ENCODE results near the gene COL19A1.

The COL19A1 gene

DNA sequence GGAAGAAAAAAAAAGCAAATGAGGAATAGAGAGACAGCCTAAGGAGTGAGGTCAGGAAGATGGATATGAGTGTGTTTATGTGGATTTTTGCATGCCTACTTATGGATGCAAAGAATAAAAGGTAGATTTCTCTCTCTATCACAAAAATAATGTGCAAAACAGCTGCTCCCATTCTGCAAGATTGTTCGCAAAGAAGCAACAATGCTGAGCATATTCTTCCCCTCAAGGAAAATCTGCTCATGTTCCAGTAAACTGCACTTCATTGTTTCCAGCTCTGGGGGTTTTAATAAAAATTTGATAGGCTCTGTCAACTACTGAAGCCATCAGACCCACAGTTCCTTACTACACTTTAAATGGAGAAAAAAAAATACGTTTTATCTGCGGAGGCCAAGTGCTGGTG lies 259.2 kb downstream of the COL19A1 start:
- DNase-seq (ENCODE audit: low spot score), result no peak

DNA sequence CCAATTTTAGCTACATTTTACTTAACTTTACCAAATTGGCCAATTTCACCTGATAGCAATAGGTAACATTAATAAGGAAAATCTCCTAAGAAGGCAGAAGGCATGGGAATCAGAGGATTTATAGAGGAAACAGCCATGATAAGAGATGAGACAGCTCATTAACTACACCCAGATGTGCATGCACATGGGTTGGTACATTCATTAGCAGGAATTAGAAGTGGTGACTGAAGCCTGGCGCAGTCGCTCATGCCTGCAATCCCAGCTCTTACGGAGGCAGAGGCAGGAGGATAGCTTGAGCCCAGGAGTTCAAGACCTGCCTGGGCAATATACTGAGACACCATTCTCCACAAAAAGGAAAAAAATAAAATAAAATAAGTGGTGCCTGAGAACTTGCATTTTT lies 263.0 kb downstream of the COL19A1 start:
- DNase-seq (ENCODE audit: low spot score), result no peak

DNA sequence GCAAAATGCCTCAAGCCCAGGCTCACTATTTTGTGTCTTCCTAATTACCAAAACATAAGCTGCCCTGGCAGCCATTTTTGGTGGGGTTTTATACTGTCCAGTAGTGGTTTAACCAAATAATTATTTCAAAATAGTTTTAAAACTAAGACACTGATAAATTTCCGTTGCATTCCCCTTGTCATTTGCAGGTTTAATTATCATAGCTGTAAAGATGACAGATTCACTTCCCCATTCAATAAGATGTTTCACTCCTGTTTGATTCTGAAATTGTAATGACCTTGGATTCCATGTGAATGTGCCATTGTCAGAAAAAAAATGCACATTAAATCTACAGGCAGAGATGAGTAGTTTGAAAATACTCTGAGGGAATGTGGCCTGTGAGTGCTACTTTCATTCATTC lies 264.5 kb downstream of the COL19A1 start:
- no peak for DNase-seq (ENCODE audit: low spot score)

DNA sequence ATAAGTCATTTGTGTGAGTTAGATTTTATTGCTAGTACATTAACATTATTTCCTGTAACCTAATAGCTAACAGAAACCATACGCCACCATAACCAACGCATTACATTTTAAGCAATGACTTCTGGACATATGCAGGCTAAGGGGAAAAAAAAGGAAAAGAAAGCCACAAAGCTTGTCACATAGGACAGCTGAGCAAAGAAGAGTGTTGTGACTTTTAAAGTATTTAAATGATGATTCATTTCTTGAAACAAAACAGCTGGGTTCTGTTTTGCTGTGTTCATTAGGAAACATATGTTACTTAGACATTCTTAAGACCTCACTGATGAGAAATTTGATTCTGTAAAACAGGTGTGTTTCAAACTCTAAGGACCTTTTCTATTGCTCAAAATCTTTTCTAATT lies 265.2 kb downstream of the COL19A1 start:
- DNase-seq (ENCODE audit: low spot score), result no peak

DNA sequence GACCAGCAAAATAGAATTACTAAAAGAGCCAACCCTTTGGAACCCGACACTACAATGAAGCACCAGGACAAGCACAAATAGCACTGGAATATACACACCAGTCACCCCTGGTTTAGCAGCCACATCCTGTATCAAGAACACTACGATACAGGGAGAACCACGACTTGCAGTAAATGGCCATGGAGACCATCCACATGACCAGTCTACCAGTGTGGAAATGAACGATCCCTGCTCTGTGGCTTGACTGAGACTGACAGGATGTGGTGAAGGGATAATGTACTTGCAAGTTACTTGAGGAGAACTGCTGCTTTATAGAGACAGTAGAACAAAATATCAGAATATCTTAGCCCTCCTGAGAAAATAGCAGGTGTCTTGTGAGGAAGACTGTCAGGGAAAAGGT lies 266.9 kb downstream of the COL19A1 start:
- no peak for DNase-seq (ENCODE audit: low spot score)

DNA sequence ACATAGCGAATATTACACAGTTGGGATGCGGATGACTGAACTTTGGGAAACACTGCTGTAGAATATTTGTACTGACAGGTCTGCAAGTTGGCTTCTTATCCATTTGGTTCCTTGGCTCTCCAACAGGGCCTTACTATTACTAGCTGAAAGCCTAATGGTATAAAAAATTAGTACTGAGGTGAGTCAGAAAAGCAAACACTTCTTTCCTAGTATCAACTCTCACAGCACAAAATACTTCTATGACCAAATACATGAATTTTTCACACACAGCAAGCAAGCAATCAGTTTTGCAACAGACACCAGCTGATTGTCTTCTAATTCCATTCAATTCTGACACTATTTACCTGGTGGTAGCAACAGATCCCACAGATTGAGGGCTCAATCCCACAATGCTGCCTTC lies 268.2 kb downstream of the COL19A1 start:
- DNase-seq (ENCODE audit: low spot score), result no peak

DNA sequence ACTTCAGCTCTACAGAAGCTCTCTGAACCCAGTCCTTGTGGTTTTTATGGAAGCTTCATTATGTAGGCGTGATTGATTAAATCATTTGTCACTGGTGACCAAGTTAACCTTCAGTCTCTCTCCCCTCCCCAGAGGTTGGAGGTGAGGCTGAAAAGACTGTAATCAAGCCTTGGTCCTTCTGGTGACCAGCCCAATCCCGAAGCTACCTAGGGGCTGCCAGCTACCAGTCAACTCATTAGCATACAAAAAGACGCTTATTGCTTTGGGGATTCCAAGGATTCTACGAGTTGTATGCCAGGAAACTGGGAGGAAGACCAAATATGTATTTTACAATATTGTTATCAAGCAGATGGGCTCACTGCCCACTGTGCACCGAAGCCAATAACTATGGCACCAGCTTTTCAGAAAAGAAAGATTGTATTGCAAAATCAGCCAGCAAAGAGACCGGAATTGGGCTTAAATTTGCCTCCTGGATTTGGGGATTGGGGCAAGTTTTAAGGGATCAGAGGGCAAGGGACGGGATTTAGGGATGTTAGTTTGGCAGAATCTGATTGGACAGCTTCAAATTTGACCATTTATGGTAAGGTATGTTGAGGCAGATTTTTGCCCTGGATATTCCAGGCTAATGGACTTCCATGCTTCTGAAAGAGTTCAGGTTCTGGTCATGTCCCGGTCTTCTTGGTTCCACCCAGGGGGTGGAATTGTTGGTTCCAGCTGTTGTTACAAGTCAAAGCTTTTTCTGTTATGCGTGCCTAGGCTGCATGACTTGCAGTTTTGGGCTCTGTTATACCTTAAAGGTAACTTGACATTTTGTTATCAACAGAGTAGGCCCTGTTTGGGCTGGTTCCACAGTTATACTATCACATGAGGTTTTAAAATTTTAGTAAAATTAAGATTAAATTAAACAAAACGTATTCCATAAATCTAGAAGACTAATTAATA lies 269.1 kb downstream of the COL19A1 start:
- DNase-seq (ENCODE audit: low spot score), result no peak

DNA sequence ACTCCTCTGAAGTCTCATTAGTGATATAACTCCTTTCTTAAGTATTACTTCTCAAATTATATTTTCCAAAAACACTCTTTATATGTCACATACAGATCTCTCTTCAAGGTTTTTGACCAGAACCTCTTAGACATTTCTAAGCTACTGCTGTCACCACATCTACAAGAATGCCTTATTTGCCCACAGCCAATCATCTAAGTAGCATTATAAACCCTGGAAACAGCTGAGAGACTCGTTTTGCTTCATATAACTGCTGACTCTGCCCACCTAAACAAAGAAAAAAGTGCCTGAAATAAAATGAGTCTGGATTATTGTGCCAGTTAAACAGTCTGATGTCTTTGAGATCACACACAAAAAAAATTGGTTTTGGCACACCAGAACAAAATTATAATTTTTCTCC lies 270.6 kb downstream of the COL19A1 start:
- no peak for DNase-seq (ENCODE audit: low spot score)

DNA sequence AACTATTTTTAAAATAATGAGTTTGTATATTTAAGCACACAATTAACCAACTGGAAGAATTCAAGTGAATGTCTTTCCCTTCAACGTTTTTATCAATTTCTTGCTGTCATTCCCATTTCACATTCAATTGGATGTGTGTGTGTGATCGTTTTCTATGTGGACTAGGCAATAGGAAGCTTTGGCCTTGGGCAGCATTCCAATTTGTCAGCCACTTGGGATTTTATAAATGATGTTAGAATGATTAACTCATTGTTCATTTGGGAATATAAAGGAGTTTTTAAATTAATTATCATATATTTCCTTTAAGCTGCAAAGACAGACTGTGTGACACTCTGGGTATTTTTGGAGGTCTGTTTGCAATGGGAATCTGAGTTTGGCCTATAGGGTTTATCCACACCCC lies 274.1 kb downstream of the COL19A1 start:
- no peak for DNase-seq (ENCODE audit: low spot score)

DNA sequence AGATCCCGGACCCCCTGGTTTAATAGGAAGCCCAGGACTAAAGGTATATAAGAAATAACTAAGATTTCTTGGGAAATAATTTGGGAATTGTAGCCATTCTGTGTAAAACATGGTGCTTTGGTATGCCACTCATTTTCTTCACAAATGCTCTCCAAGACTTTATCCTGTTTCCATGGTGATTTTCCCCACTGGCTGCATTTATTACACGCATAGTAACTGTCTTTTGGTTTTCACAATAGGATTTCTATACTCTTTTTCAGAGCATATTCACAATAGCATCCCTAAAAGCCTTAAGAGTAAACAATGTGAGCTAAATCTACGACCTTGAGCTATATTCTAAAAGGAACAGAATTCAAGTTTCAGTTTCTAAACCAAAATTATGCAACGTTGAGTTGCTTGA lies 275.7 kb downstream of the COL19A1 start:
- no peak for DNase-seq (ENCODE audit: low spot score)

DNA sequence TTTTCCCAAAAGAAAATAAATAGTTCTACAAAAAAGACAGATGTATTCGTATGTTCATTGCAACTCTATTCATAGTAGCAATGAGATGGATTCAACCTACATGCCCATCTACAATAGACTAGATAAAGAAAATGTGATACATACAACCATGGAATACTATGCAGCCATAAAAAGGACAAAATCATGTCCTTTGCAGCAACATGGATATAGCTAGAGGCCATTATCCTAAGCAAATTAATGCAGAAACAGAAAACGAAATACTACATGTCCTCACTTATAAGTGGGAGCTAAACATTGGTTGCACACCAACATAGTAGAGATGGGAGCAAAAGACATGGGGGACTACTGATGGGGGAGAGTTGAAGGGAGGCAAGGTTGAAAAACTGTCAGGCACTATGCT lies 278.8 kb downstream of the COL19A1 start:
- DNase-seq (ENCODE audit: low spot score), result no peak

DNA sequence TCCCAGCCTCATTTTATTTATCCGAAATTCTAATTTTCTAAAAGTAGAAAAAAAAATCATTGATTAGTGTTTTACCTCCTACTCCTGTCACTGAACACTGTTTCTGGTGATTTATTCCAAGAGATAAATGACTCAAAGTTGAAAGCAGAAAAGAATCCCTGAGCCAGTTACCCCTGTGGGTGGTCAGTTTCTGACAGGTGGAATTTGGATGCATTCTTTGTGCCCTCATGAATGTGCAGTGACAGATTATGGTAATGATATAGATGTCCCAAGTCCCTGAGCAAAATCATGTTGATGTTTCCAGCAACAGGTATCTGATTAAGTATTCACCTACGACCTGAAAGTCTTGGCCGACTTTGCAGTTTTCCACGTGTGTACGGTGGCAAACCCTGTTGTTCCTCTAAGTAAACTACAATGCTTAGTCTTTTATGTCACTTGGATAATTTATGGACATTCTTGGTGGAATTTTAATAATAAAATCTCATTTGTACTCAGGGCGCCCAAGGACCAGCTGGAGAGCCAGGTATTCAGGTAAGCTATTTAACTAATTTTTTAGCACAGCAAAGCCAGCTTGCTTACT lies 282.9 kb downstream of the COL19A1 start:
- no peak for DNase-seq (ENCODE audit: low spot score)

DNA sequence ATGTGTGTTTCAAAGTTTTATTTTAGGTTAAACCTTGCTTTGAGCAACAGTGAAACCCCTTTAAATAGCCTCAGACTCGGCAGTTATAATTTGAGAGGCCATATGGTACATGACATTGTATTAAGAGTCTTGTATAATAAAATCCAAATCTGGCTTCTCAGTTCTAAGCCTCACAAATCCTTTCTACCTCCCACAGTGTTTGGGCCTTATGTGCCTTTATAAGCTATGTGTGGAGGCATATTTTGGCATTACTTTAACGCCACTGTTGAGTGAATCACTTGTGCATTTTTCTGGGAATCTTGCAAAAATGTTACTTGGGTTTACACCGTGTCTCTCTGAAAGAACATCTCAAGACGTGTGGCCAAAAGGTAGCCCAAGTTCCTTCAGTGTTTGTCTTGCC lies 284.2 kb downstream of the COL19A1 start:
- DNase-seq (ENCODE audit: low spot score), result no peak

DNA sequence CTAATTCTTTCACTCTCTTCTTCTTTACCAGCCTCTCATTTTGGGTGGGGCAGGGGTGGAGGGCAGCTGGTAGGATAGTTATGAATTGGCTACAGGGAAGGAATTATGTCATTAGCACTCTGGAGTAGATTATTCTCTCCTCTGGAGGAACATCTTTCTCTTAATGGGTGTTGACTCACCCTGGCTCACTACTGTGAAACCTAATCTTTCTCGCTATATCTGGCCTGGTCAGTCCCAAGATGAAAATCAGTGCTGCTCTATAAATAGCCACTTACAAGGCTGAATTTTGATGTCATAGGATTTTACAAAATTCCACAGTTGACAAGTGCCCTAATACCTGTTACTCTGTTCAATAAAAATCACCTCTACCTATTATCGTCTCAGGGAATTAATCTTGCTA lies 285.3 kb downstream of the COL19A1 start:
- no peak for DNase-seq (ENCODE audit: low spot score)

DNA sequence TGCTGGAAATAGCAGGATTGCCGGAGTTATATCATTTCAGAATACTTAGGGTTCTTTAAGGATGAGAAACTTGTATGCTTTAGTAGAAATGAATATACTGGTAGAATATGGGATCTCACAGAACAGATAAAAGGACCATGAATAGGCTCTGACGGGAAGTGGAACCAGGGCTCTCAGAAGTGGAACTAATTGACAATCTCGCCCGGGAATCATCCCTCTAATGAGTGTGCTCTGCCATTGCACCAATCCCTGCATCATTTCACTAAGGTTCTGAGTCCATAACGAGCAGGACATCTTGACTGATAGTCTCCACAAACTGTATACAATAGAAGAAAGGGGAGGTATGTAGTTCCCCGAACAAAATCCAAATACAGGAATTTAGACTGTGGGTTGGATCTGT lies 286.4 kb downstream of the COL19A1 start:
- no peak for DNase-seq (ENCODE audit: low spot score)

DNA sequence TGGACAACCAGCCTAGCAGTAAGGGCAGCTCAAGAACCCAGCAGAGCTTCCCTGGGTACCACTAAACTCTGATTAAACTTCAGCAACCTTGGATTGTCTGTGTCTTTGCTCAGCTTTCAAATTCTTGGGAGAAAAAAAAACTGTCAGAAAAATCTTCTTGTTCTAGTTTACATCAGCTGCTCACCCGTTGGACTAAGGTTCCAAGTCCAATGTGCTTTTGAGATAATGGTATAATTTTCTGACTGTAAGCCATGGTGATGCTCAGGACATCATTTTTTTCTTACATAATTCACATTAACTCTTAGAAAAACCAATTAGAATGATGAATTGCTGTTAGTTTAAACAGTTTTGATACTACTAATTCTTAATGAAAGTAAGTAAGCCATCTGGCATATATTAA lies 290.7 kb downstream of the COL19A1 start:
- no peak for DNase-seq (ENCODE audit: low spot score)

DNA sequence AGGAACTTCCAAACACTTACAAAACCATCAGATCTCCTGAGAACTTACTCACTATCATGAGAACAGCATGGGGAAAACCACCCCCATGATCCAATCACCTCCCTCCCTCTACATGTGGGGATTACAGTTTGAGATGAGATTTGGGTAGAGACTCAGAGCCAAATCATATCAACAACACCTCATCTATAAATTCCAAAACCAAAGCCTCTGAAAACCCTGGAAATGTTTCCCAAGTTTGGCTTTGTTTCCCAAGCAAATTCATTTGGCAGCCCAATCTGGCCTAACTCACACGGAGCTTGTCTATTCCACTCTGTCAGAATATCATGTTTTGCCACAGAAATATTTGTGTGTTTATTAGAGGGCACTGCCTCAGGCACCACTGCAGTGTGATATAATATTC lies 293.9 kb downstream of the COL19A1 start:
- no peak for DNase-seq (ENCODE audit: low spot score)

DNA sequence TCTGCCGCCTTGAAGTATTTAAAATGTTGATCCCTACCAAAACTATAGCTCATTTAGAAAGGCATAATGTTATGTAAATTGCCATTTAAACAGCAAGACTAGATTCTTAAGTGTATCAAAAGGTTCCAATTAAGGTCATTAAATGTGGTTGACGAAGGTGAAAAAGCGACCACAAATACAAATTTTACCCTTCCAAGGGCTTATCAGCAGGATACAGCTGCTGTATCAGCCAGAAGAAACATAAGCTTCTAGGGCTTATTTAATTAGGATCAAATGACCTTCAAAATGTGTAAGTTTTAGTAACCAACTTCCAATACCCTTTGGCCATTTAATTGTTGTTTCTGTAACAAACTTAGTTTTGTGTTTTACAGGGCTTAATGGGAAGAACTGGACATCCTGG lies 296.6 kb downstream of the COL19A1 start:
- DNase-seq (ENCODE audit: low spot score), result no peak

DNA sequence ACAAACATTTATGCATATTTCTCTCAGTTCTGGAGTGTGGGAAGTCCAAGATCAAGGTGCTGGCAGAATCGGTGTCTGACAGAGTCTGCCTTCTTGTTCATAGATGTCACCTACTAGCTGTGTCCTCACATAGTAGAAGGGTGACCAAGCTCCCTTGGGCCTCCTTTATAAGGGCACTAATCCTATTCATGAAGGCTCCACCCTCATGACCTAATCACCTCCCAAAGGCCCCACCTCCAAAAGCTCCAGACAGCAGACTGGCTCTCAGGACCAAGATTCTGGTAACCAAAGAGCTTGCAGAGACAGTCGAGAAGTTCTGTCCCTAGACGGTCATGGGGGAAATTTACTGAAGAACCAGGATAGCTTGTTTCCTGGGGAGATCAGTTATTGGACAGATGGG lies 297.4 kb downstream of the COL19A1 start:
- no peak for DNase-seq (ENCODE audit: low spot score)

DNA sequence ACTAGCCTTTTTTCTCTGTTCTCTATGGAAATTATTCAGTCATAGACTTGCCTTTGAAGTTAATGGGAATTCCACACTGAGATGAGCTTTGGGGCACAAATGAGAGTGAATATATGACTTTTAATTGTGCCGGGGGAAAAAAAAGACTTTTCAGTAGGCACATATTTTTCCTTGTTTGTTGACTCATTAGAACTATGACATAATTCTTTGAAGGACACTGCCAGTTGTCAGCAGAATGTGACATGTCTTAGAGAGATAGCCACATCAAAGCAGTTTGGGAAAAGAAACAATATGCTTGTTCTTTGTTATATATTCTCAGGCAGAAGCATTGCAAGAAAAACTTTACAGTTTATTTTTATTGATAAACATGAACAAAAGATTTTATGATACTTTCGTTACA lies 298.2 kb downstream of the COL19A1 start:
- DNase-seq (ENCODE audit: low spot score), result no peak

DNA sequence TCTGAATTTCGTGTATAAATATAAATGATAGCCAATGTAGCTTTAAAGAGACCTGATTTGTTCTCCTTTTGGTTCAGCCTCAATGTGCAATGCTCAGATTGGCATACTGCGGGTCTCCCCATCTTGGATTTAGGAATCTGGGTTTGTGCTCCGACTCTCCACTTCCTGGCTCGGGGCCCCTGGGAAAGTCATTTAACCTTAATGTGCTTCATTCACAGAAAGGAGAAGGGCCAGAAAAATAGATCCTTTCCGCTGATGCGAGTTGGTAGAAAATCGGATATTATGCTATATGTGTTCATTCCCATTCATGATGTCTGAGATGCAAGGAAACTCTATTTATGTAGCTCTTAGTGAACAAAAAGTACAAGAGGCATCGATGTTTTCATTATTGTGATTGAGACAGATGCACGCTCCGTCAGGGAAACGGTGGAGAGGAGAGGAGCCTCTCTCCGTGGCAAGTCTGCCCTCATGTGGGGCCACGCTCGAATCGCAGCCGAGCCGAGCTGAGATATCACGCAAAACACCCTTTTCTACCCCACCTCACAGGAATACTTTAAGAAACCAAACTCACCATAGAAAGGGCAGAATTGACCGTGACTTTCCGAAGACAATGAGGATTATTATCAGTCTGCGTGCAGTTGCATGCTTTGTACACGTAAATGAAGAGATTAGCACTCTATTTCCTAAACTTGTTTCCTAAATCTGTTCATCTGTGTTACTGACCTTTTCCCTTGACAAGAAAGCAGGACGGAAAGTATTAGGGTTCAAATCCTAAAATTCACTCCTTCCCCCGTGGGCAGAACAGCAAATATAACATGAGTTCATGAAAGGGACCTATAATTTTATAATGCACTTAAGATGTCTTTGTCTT lies 300.0 kb downstream of the COL19A1 start:
- peak; percentile 48 for DNase-seq (ENCODE audit: low spot score)

DNA sequence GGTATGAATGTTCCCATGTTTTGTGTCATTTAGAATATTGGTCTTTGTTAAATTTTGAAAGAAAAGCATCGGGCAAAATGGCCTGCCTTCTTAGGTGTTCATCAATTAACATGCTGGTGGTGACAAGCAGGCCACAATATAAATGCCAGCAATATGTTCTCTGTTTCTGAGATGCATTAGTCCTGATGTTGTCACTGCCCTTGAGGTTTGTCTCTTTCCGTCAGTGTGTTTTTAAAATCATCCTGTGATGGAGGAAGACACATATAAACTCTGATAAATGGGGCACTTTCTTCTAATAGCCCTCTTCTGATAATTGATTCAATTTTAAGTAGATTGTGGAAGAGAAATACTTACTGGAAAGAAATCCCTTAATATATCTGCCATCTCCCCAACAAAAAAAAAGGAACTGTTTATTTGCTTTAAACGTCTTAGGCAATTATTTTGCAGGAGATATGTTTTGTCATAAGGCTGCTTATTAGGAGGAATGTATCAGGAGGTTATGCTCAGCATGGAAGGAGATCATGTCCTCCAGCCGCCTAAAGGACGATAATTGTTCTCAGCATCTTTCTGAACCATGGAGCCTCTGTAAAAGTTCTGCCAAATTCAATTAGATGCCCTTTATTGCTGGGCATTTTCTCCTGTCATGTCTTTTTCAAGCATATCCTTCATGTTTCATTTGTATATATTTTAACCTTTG lies 302.5 kb downstream of the COL19A1 start:
- no peak for DNase-seq (ENCODE audit: low spot score)
